Ectodermal cell (in vitro differentiated cells): Measurements from ENCODE around the gene STAT5B.

Source experiments
- H3K27ac ChIP-seq: 2 replicates; pipeline ENCODE4 v1.7.0; 2013; ENCODE audit warnings: mild to moderate bottlenecking, low read depth, low read length; ENCODE audit not compliant: insufficient read depth, poor library complexity, severe bottlenecking
- H3K27me3 ChIP-seq: 2 replicates; pipeline ENCODE4 v1.7.0; 2013; ENCODE audit warnings: mild to moderate bottlenecking, low read length; ENCODE audit not compliant: insufficient read depth, control insufficient read depth, poor library complexity, severe bottlenecking
- H3K36me3 ChIP-seq: one replicate; pipeline ENCODE4 v1.7.0; 2013; ENCODE audit warnings: low read length; ENCODE audit not compliant: control insufficient read depth, insufficient read depth
- H3K4me1 ChIP-seq: one replicate; pipeline ENCODE4 v1.7.0; 2013; ENCODE audit warnings: low read length; ENCODE audit not compliant: control insufficient read depth, insufficient read depth
- H3K4me3 ChIP-seq: 2 replicates; pipeline ENCODE4 v1.7.0; 2013; ENCODE audit warnings: low read depth, low read length, control low read depth; ENCODE audit not compliant: insufficient read depth
- H3K9me3 ChIP-seq: 2 replicates; pipeline ENCODE4 v1.7.0; 2013; ENCODE audit warnings: mild to moderate bottlenecking, low read length, moderate library complexity; ENCODE audit not compliant: control insufficient read depth
- WGBS, 2 experiments: methylation state at CpG; one replicate each; pipeline ENCODE4 v1.1.7; 2013; ENCODE audit warnings: missing lambda C conversion rate in 2 of 2; 5-methylcytosine and 5-hydroxymethylcytosine counted together

Gene STAT5B

DNA sequence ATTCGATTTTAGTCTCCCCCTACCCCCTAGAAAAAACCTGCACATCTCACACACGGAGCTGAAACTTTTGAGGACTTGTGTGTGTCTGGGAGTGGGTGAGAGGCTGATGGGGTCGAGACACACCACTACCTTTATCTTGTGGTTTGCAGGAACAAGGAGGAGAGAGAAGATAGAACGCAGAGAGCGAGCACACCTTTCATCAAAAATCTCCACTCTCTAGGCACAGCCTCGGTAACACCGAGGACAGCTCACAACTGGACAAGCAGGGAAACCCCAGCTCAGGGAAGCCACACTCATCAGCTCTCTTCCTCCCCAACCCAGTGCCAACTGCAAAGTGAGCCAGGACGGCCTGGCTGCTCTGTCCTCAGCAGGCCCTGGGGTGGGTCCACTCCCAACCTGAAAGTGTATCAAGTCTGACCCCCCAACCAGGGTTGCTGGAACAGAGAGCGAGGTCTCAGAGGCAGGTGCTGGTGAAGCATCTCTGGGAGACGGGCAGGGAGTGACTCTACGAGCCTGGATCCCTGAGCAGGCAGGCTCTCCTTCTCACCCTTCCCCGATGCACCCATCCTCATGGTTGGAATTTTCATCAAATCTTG lies 76.7 kb downstream of the STAT5B start:
- Histone ChIP-seq H3K9me3 (no peaks in the 10 kb centered on the region), H3K4me3 (no peak overlapping the region), H3K36me3 (peaks cover 17% of the 10 kb centered on the region), H3K27me3 (no peaks in the 10 kb centered on the region), H3K27ac (no peak overlapping the region), H3K4me1 (no peaks in the 10 kb centered on the region)
- 89 to 95% methylated on average over 9 to 10 of the region's 12 CpGs for WGBS, 2 experiments

DNA sequence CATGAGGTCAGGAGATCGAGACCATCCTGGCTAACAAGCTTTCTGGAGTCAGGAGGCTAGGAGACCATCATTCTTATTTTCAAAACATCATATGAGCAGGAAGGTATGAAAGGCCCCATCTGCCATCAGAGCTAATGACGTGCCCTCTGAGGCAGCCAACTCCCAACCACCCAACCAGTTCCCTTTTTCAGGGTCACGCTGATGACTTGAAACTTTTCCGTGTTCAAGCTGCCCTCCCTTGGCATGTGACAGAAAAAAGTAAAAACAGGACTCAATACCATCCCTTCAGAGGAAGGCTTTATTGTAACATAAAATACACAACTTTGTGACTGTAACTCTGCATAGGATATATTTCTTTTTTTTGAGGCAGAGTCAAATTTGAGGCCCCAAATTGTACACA lies 77.3 kb downstream of the STAT5B start:
- H3K4me3 ChIP-seq = no peak overlapping the region
- no peaks in the 10 kb centered on the region for H3K27me3 ChIP-seq
- H3K36me3 ChIP-seq = peaks cover 12% of the 10 kb centered on the region
- WGBS, 2 experiments = 92 to 96% methylated on average over 4 of the region's 4 CpGs
- no peaks in the 10 kb centered on the region for H3K9me3 ChIP-seq
- H3K4me1 ChIP-seq = peaks cover 1% of the 10 kb centered on the region
- H3K27ac ChIP-seq = no peak overlapping the region

DNA sequence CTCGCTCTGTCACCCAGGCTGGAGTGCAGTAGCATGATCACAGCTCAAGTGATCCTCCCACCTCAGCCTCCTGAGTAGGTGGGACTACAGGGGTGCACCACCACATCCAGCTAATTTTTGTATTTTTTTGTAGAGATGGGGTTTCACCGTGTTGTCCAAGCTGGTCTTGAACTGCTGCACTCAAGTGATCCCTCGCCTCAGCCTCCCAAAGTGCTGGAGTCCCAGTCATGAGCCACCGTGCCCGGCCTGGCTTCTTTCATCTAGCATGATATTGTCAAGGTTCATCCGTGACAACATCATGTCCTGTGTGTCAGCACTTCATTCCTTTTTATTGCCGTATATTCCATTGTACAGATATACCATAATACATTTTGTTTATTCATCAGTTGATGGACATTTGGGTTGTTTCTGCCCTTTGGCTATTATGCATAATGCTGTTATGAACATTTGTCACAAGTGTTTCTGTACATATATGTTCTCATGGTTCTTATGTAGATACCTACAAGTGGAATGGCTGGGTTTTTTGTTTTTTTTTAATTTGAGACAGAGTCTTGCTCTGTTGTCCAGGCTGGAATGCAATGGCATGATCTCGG lies 78.5 kb downstream of the STAT5B start:
- Histone ChIP-seq H3K9me3 (no peaks in the 10 kb centered on the region), H3K4me1 (peaks cover 4% of the 10 kb centered on the region), H3K36me3 (peaks cover 12% of the 10 kb centered on the region), H3K4me3 (no peak overlapping the region), H3K27me3 (no peaks in the 10 kb centered on the region), H3K27ac (no peak overlapping the region)
- WGBS, 2 experiments = 94% methylated on average over 8 of the region's 8 CpGs

DNA sequence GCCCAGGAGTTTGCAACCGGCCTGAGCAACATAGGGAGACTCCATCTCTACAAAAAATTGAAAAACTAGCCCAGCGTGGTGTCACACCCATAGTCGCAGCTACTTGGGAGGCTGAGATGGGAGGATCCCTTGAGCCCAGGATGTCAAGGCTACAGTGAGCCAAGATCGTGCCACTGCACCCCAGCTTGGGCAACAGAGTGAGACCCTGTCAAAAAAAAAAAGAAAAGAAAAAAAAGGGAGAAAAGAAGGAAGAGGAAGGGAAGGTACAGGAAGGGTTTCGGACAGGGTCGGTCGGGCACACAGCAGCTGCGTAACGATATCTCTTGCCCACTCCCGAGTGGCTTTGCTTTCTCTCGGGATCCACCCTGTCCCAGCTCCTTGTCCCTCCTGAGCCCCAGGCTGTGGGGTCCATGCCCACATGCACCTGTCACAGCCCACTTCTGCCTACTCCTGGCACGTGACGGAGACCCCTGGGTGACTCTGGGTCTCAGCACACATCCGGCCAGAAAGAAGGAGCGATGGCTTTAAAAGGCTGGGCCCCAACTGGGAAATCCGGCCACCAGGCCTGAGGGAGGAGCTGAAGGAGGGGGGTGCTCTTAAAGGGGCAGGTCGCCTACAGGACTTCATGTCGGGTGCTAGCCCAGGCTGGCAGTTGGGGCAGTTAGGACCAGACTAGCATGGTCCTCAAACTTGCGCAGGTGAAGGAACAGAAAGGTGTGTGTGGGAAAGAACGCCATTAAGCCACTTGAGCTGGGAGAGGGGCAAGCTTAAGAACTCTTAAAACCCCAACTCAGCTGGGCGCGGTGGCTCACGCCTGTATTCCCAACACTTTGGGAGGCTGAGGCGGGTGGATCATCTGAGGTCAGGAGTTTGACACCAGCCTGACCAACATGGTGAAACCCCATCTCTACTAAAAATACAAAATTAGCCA lies 82.0 kb downstream of the STAT5B start, which contains the start of gene GHDC:
Gene GHDC (minus strand): TSS at position 526 of the 931 bp plus-strand sequence. CDS start 913 bp downstream, outside the sequence.
- Histone ChIP-seq H3K4me3 (peak within 1 kb of the TSS; percentile 45), H3K27me3 (no peaks in the 10 kb centered on the region), H3K4me1 (peaks cover 4% of the 10 kb centered on the region), H3K9me3 (no peaks in the 10 kb centered on the region), H3K36me3 (no peaks in the 10 kb centered on the region), H3K27ac (no peak within 1 kb of the TSS)
- 59 to 61% methylated on average over 24 of the region's 24 CpGs for WGBS, 2 experiments

DNA sequence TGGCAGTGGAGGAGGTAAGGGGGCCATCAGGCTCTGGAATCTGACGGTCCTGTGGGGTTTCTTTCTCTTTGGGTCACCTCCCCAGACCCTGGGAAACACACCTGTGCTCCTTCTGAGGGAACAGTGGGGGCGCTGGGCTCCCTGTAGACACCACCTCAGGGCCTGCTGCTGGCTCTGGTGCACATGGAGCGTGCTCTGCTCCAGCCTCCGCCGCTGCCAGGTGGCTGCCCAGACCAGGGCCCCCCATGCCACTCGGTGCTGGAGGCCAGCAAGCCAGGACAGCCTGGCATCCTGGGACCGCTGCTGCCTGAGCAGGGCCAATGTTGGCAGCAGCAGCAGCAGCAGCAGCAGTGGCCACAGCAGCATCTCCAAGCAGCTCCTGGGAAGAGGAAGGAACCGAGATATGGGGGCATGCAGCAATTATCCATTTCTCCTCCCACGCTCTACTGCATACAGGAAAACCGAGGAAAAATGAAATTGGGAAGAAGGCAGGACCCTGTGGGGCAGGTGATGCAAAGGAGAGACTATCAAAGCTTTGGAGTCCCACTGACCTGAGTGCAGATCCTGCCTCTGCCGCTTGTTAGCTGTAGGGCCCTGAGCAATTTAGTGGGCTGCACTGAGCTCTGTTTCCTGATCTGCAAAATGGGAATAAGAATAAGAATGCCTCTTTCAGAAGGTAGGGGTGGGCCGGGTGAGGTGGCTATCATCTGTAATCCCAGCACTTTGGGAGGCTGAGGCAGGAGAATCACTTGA lies 82.8 kb downstream of the STAT5B start:
- Histone ChIP-seq H3K9me3 (no peaks in the 10 kb centered on the region), H3K4me3 (no peak overlapping the region), H3K4me1 (peaks cover 4% of the 10 kb centered on the region), H3K36me3 (no peaks in the 10 kb centered on the region), H3K27me3 (no peaks in the 10 kb centered on the region), H3K27ac (no peak overlapping the region)
- 92 to 94% methylated on average over 12 of the region's 12 CpGs for WGBS, 2 experiments

DNA sequence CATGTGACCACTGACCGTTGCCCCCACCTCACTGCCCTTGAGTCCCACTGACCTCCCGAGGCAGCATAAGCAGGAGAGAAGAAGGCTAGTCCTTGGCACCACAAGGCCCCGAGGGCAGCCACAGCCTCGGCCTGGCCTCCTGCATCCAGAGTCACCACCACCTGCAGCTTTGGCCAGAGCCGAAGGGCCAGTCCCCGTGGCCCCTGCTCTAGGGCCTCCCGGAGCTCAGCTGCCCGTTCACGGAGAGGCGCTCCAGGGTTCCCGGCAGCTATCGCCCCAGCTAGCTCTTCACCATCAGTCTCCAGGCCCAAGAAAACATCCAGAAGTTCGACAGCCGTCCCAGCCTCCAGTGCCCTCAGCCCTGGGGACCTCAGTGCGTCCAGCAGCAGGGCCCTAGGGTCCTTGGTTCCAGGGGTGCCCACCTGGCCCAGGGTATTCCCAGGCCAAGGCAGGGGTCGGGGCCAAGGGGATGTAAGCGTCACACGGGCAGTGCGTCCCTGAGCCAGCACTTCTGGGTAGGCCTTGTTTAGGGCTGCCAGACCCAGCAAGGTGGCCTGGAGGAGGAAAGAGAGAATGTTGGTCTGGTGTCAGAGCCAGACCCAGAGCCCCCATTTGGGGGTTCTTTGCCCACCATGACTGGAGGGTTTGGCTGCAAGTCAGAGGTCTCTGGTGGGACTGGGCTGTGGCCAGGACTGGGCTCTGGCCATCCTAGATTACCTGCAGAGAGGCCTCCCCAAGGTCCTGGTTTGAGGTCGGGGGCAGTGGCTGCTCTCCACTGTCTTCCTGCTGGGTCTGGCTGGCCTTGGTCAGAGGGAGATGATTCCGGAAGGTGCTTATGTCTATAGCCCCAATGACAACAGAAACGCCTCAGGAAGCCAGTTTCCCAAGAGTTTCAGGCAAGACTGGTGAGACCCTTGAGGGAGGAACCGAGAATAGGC lies 83.7 kb downstream of the STAT5B start:
- no peaks in the 10 kb centered on the region for H3K27me3 ChIP-seq
- 92 to 93% methylated on average over 23 of the region's 23 CpGs for WGBS, 2 experiments
- no peaks in the 10 kb centered on the region for H3K9me3 ChIP-seq
- H3K36me3 ChIP-seq = no peaks in the 10 kb centered on the region
- H3K4me3 ChIP-seq = no peak overlapping the region
- H3K27ac ChIP-seq = no peak overlapping the region
- H3K4me1 ChIP-seq = peaks cover 4% of the 10 kb centered on the region

DNA sequence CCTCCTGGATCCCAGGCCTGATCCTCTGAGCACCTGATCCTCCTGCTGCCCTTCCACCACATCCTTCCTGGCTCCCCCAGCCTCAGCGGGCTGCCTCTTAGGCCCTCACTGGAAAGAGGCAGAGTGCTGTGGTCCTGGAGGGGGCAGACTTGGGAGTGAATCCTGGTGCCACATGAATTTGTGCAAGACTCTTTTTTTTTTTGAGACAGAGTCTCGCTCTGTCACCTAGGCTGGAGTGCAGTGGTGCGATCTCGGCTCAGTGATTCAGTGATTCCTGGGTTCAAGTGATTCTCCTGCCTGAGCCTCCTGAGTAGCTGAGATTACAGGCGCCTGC lies 84.9 kb downstream of the STAT5B start:
- no peaks in the 10 kb centered on the region for H3K9me3 ChIP-seq
- H3K27me3 ChIP-seq = no peaks in the 10 kb centered on the region
- WGBS, 2 experiments = 91 to 92% methylated on average over 5 of the region's 5 CpGs
- no peak overlapping the region for H3K4me3 ChIP-seq
- no peaks in the 10 kb centered on the region for H3K36me3 ChIP-seq
- no peak overlapping the region for H3K27ac ChIP-seq
- peaks cover 4% of the 10 kb centered on the region for H3K4me1 ChIP-seq

DNA sequence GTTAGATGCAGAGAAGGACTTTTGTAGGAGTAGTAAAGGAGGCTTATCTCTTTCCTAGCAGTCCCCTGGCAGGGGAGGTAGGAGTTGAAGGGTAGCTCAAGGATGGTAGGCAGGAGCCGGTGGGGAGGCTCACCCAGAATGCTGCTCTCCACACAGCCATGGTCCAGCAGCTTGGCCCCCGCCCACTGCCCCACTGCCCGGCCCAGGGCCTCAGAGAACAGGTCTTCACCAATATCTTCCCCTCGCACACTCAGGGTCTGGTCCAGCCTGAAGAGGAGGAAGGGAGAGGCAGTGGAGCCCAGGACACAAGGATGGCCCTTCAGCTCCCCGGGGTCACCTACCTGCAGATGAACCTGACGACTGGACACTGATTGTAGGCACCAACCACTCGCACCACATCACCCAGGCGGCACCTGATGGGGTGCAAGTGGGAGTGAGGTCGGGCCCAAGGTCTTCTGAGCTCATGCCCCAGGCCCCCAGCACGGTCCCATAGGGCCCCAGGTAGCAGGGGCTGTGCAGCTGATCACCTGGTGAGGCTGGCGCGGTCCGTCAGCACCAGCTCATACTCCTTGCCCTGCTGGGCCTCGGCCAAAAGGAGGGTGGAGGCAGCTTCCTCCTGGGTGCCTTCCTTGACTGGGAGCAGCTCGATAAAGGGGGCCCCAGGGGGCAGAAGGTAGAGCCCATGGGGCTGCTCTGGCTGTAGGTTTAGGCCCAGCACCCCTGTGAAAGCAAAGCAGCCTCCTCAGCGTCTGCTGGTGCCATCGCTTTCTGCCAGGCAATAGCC lies 85.5 kb downstream of the STAT5B start:
- Histone ChIP-seq H3K4me3 (no peak overlapping the region), H3K27me3 (peaks cover 3% of the 10 kb centered on the region), H3K9me3 (no peaks in the 10 kb centered on the region), H3K36me3 (no peaks in the 10 kb centered on the region), H3K4me1 (peaks cover 8% of the 10 kb centered on the region), H3K27ac (no peak overlapping the region)
- WGBS, 2 experiments = 91% methylated on average over 17 of the region's 17 CpGs

DNA sequence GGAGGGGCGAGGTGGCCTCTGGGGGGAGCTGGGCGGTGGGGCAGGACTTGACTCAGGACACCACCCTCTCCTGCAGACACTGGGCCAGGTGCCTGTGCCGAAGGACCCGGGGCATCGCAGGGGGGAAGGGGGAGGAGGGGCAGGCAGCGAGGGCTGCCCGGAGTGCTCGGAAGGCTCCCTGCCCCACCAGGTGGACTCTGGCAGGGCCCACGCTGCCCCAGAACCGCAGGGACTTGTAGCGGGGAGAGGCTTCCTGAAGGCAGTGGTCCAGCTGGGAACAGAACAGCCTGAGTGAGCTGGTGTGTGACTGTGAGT lies 86.6 kb downstream of the STAT5B start:
- peaks cover 14% of the 10 kb centered on the region for H3K27me3 ChIP-seq
- H3K9me3 ChIP-seq = no peaks in the 10 kb centered on the region
- no peak overlapping the region for H3K27ac ChIP-seq
- peaks cover 15% of the 10 kb centered on the region for H3K4me1 ChIP-seq
- WGBS, 2 experiments = 81 to 84% methylated on average over 11 of the region's 11 CpGs
- no peaks in the 10 kb centered on the region for H3K36me3 ChIP-seq
- no peak overlapping the region for H3K4me3 ChIP-seq
